Parietal lobe (tissue), 2 donors: ENCODE measurements around the gene KCNK3. TPM values are rescaled to one million over a fixed set of nuclear protein-coding genes. Genes with fewer than 3 reads are reported as not detected.

Source experiments
- small RNA-seq: library from RNA; depleted of rRNA; stranded (forward); fragments of <200 nt; gene quantifications from one replicate; pipeline ENCODE3, GENCODE V24; 2014; ENCODE audit warnings: low replicate concordance
- total RNA-seq: library from RNA; depleted of rRNA; stranded (reverse); fragments of >200 nt; gene quantifications from one replicate; pipeline ENCODE4 v1.2.3, GENCODE V29; 2014

KCNK3 gene
- total RNA-seq = 5.0 TPM

DNA sequence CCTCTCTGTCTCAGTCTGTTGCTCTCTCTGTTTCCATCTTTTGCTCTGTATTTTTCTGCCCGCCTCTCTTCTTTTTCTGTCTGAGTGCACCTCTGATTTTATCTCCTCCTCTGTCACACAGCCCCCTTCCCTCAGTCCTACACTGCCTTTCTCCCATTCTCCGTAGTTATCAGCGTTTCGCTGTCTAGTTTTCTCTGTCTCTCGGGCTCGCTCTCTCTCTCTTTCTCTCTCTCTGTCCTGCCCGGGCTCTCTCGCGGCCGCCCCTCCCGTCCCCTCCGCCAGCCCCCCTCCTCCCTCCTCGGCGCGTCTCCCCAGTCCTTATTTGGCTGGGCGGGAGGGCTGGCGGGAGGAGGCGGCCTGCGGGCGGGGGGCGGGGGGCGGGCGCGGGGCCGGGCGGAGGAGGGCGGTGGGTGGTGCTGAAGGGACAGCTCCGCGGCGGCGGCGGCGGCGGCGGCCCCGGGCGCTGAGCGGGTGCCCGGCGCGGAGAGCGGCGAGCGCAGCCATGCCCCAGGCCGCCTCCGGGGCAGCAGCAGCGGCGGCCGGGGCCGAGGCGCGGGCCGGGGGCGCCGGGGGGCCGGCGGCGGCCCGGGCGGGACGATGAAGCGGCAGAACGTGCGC, at the start of gene KCNK3:
Gene KCNK3 (plus strand): TSS at position 444 of the 618 bp plus-strand sequence. CDS start 154 bp downstream, at position 598.

DNA sequence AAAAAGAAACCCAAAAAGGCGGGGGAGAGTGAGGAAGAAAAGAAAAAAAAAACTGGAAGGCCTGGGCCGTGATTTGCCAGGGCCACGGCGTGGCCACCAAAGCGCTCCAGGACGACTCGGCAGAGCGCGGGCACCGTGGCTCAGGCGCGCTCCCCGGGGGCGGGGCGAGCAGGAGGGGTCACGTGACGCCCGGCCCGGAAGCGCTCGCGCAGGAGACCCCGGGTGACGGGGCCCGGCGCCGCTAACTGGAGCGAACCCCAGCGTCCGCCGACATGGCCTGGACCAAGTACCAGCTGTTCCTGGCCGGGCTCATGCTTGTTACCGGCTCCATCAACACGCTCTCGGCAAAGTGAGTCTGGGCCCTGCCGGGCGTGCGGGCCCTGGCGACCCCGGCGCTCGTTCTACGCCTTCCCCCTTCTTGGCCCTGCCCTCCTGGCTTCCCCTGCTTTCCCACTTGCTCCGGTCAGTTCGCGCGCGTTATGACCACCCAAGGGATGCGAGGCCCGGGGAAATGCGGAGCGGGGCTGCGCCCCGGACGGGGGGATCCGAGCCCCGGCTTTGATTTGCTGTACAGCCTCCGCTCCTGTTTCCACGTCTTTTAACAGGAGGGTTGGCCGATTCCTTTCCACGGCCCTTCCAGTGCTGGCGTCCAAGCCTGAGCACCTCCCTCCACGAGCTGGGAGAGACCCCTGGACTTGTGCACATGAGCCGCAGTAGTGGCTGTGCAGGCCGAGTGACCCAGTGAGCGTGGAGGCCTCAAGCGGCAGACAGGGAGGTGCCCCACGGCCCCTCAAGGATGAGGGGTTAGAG, 71.8 kb downstream of the KCNK3 start, which contains the start of gene SLC35F6:
Gene SLC35F6 (plus strand): TSS at position 207 of the 810 bp plus-strand sequence. CDS start 66 bp downstream, at position 273.

Small RNA genes lying within 50 kb of the gene (small RNA-seq; reads per million reads assigned to genes)
- not detected for gene AC015977.1

Other genes with a start within 250 kb of the KCNK3 start
- 0.31 TPM for gene OTOF, start 214.6 kb upstream of the KCNK3 start, total RNA-seq
- gene CIB4, start 51.4 kb upstream of the KCNK3 start, total RNA-seq = not detected
- 21.3 TPM for gene SLC35F6, start 71.6 kb downstream of the KCNK3 start, total RNA-seq
- gene CENPA, start 93.3 kb downstream of the KCNK3 start, total RNA-seq = 1.3 TPM
- 184 TPM for gene DPYSL5, start 155.4 kb downstream of the KCNK3 start, total RNA-seq